Thymus (tissue), 11 donors: ENCODE data around the gene SYNE2. TPM values are rescaled to one million over a fixed set of nuclear protein-coding genes. Genes with fewer than 3 reads are reported as not detected.
"Not testable (repeated sequence)": the region's sequence is repeated elsewhere in the genome, so short reads cannot be mapped to it uniquely, and the experiment has no call there.

Source experiments
- DNase-seq, 9 donors: peaks; one replicate each; pipeline ENCODE4 v3.0.0-alpha.2; 2013; ENCODE audit warnings: low spot score in 9 of 9, low read depth in 6 of 9, missing footprints in 1 of 9
- H3K27ac ChIP-seq, 2 donors: one replicate each; pipeline ENCODE4 v1.5.1; 2013; ENCODE audit warnings: control low read depth in 1 of 2, low read depth in 1 of 2, low read length in 1 of 2, mild to moderate bottlenecking in 1 of 2, moderate library complexity in 1 of 2
- H3K27me3 ChIP-seq, 2 donors: one replicate each; pipeline ENCODE4 v1.5.1; 2013; ENCODE audit warnings: low read length in 1 of 2; ENCODE audit not compliant: control insufficient read depth in 2 of 2, insufficient read depth in 1 of 2
- H3K36me3 ChIP-seq, 2 donors: one replicate each; pipeline ENCODE4 v1.5.1; 2013; ENCODE audit warnings: low read length in 1 of 2, mild to moderate bottlenecking in 1 of 2, moderate library complexity in 1 of 2; ENCODE audit not compliant: control insufficient read depth in 2 of 2, insufficient read depth in 2 of 2
- H3K4me1 ChIP-seq, 2 donors: one replicate each; pipeline ENCODE4 v1.5.1; 2013; ENCODE audit warnings: low read length in 2 of 2; ENCODE audit not compliant: control insufficient read depth in 2 of 2, insufficient read depth in 2 of 2
- H3K4me3 ChIP-seq, 2 donors: one replicate each; pipeline ENCODE4 v1.5.1; 2013; ENCODE audit warnings: low read length in 2 of 2, control low read depth in 1 of 2, mild to moderate bottlenecking in 1 of 2
- H3K9me3 ChIP-seq, 2 donors: one replicate each; pipeline ENCODE4 v1.5.1; 2013; ENCODE audit warnings: low read length in 1 of 2, mild to moderate bottlenecking in 1 of 2; ENCODE audit not compliant: control insufficient read depth in 2 of 2, insufficient read depth in 1 of 2
- WGBS: extraction: QIAGEN DNeasy Blood & Tissue Kit; methylation state at CpG from one replicate; pipeline ENCODE4 v1.1.7; 2013; 5-methylcytosine and 5-hydroxymethylcytosine counted together
- polyA plus RNA-seq: library from polyadenylated mRNA; stranded (reverse); fragments of 200-250 nt; gene quantifications from one replicate; pipeline ENCODE4 v1.2.3, GENCODE V29; 2013
- total RNA-seq: library from RNA; stranded (reverse); fragments of 120-200 nt; gene quantifications from one replicate; pipeline ENCODE4 v1.2.4, GENCODE V29; 2013
- donor health status: healthy.

Gene SYNE2
- total and polyA plus RNA-seq, 2 donors = 17.0 to 52.3 TPM

GRCh38 chr14:64209444-64210131, 356.8 kb downstream of the SYNE2 start:
- Histone ChIP-seq H3K27ac (peak overlapping the region; percentile 57 to 58), H3K36me3 (peaks cover 29 to 44% of the 10 kb centered on the region in 2 donors), H3K4me1 (peaks cover 28 to 34% of the 10 kb centered on the region in 2 donors), H3K4me3 (no peak overlapping the region), H3K9me3 (no peaks in the 10 kb centered on the region), H3K27me3 (no peaks in the 10 kb centered on the region)
- peak in 5 of 9 donors; percentile 40 to 84 (median 65) for DNase-seq
- 47% methylated on average over 21 of the region's 21 CpGs for WGBS

GRCh38 chr14:64210216-64210615, 357.4 kb downstream of the SYNE2 start:
- H3K27me3 ChIP-seq = no peaks in the 10 kb centered on the region
- no peaks in the 10 kb centered on the region for H3K9me3 ChIP-seq
- peaks cover 22 to 34% of the 10 kb centered on the region in 2 donors for H3K4me1 ChIP-seq
- WGBS = 89% methylated on average over 12 of the region's 12 CpGs
- peak overlapping the region; percentile 31 to 58 for H3K27ac ChIP-seq
- peaks cover 33 to 44% of the 10 kb centered on the region in 2 donors for H3K36me3 ChIP-seq
- no peak overlapping the region for H3K4me3 ChIP-seq
- peak in 1 of 9 donors; percentile 35 for DNase-seq

- not testable (repeated sequence) for DNase-seq, H3K9me3 ChIP-seq, H3K27ac ChIP-seq, H3K27me3 ChIP-seq, H3K4me3 ChIP-seq
- Histone ChIP-seq H3K36me3 (peaks cover 40 to 51% of the 10 kb centered on the region in 2 donors), H3K4me1 (peaks cover 17 to 28% of the 10 kb centered on the region in 2 donors)
- 88% methylated on average over 6 of the region's 6 CpGs for WGBS
These were observed 358.1 kb downstream of the SYNE2 start for GRCh38 chr14:64210912-64211311.

- Histone ChIP-seq H3K27me3 (no peaks in the 10 kb centered on the region), H3K9me3 (no peaks in the 10 kb centered on the region), H3K4me1 (peaks cover 11 to 25% of the 10 kb centered on the region in 2 donors), H3K4me3 (no peak overlapping the region), H3K36me3 (peaks cover 56 to 59% of the 10 kb centered on the region in 2 donors), H3K27ac (no peak overlapping the region)
- no peak for DNase-seq
- WGBS = 99% methylated on average over 8 of the region's 8 CpGs
These were observed 359.9 kb downstream of the SYNE2 start for GRCh38 chr14:64212666-64213065.

GRCh38 chr14:64213086-64213485, 360.3 kb downstream of the SYNE2 start:
- Histone ChIP-seq H3K4me3 (no peak overlapping the region), H3K27me3 (no peaks in the 10 kb centered on the region), H3K4me1 (peaks cover 11 to 25% of the 10 kb centered on the region in 2 donors), H3K9me3 (no peaks in the 10 kb centered on the region), H3K27ac (no peak overlapping the region), H3K36me3 (peaks cover 59 to 63% of the 10 kb centered on the region in 2 donors)
- DNase-seq = no peak
- WGBS = 97% methylated on average over 5 of the region's 5 CpGs

- Histone ChIP-seq H3K4me3 (no peak overlapping the region), H3K9me3 (no peaks in the 10 kb centered on the region), H3K27ac (no peak overlapping the region), H3K4me1 (peaks cover 9 to 17% of the 10 kb centered on the region in 2 donors), H3K36me3 (peaks cover 61 to 65% of the 10 kb centered on the region in 2 donors), H3K27me3 (no peaks in the 10 kb centered on the region)
- no peak for DNase-seq
- 99% methylated on average over 15 of the region's 15 CpGs for WGBS
These were observed 361.2 kb downstream of the SYNE2 start for GRCh38 chr14:64213853-64214570.

- 99% methylated on average over 10 of the region's 10 CpGs for WGBS
- no peak overlapping the region for H3K27ac ChIP-seq
- H3K4me3 ChIP-seq = no peak overlapping the region
- H3K36me3 ChIP-seq = peaks cover 64 to 71% of the 10 kb centered on the region in 2 donors
- no peak for DNase-seq
- no peaks in the 10 kb centered on the region for H3K27me3 ChIP-seq
- H3K9me3 ChIP-seq = no peaks in the 10 kb centered on the region
- H3K4me1 ChIP-seq = peaks cover 3 to 8% of the 10 kb centered on the region in 2 donors
These were observed 362.5 kb downstream of the SYNE2 start for GRCh38 chr14:64215274-64215673.

GRCh38 chr14:64215978-64216377, 363.2 kb downstream of the SYNE2 start:
- peaks cover 61 to 73% of the 10 kb centered on the region in 2 donors for H3K36me3 ChIP-seq
- 97% methylated on average over 13 of the region's 13 CpGs for WGBS

GRCh38 chr14:64217308-64217707, 364.5 kb downstream of the SYNE2 start:
- no peak for DNase-seq
- Histone ChIP-seq H3K36me3 (peaks cover 65 to 72% of the 10 kb centered on the region in 2 donors), H3K4me3 (no peak overlapping the region), H3K4me1 (peaks cover 6 to 10% of the 10 kb centered on the region in 2 donors), H3K9me3 (no peaks in the 10 kb centered on the region), H3K27ac (no peak overlapping the region), H3K27me3 (no peaks in the 10 kb centered on the region)
- 71% methylated on average over 4 of the region's 4 CpGs for WGBS

More at GRCh38 chr14:64215978-64216377, 363.2 kb downstream of the SYNE2 start:
- no peak overlapping the region for H3K4me3 ChIP-seq
- peaks cover 8 to 10% of the 10 kb centered on the region in 2 donors for H3K4me1 ChIP-seq
- H3K9me3 ChIP-seq = no peaks in the 10 kb centered on the region
- H3K27me3 ChIP-seq = no peaks in the 10 kb centered on the region
- no peak overlapping the region for H3K27ac ChIP-seq
- no peak for DNase-seq
